ENCODE results near the gene ABI3BP.

ABI3BP gene

GRCh38 chr3:100875239-100875638 is 118.0 kb downstream of the ABI3BP start:
- H3K9ac ChIP-seq (ENCODE audit: low read length): no peak overlapping the region
- H3K4me1 ChIP-seq (ENCODE audit: control insufficient read depth, insufficient read depth, low read length): peaks cover 5% of the 10 kb centered on the region
- no peaks in the 10 kb centered on the region for H3K27me3 ChIP-seq (ENCODE audit: control insufficient read depth, insufficient read depth, low read length)
- no peaks in the 10 kb centered on the region for H3K9me3 ChIP-seq (ENCODE audit: control insufficient read depth, low read length)
- no peaks in the 10 kb centered on the region for H3K36me3 ChIP-seq (ENCODE audit: control insufficient read depth, insufficient read depth, low read length)
- H3K4me3 ChIP-seq (ENCODE audit: low read length): no peak overlapping the region

GRCh38 chr3:100873611-100874010 is 119.6 kb downstream of the ABI3BP start:
- no peak overlapping the region for H3K4me3 ChIP-seq (ENCODE audit: low read length)
- no peaks in the 10 kb centered on the region for H3K9me3 ChIP-seq (ENCODE audit: control insufficient read depth, low read length)
- no peaks in the 10 kb centered on the region for H3K27me3 ChIP-seq (ENCODE audit: control insufficient read depth, insufficient read depth, low read length)
- H3K36me3 ChIP-seq (ENCODE audit: control insufficient read depth, insufficient read depth, low read length): no peaks in the 10 kb centered on the region
- H3K4me1 ChIP-seq (ENCODE audit: control insufficient read depth, insufficient read depth, low read length): peaks cover 5% of the 10 kb centered on the region
- H3K9ac ChIP-seq (ENCODE audit: low read length): no peak overlapping the region

GRCh38 chr3:100871306-100871705 is 121.9 kb downstream of the ABI3BP start:
- no peaks in the 10 kb centered on the region for H3K27me3 ChIP-seq (ENCODE audit: control insufficient read depth, insufficient read depth, low read length)

GRCh38 chr3:100869787-100870186 is 123.4 kb downstream of the ABI3BP start:
- no peaks in the 10 kb centered on the region for H3K4me1 ChIP-seq (ENCODE audit: control insufficient read depth, insufficient read depth, low read length)
- no peaks in the 10 kb centered on the region for H3K9me3 ChIP-seq (ENCODE audit: control insufficient read depth, low read length)
- no peak overlapping the region for H3K4me3 ChIP-seq (ENCODE audit: low read length)
- H3K27me3 ChIP-seq (ENCODE audit: control insufficient read depth, insufficient read depth, low read length): no peaks in the 10 kb centered on the region
- H3K9ac ChIP-seq (ENCODE audit: low read length): no peak overlapping the region
- H3K36me3 ChIP-seq (ENCODE audit: control insufficient read depth, insufficient read depth, low read length): no peaks in the 10 kb centered on the region

More at GRCh38 chr3:100871306-100871705, 121.9 kb downstream of the ABI3BP start:
- Histone ChIP-seq H3K4me1 (ENCODE audit: control insufficient read depth, insufficient read depth, low read length) (peaks cover 5% of the 10 kb centered on the region), H3K9me3 (ENCODE audit: control insufficient read depth, low read length) (no peaks in the 10 kb centered on the region), H3K4me3 (ENCODE audit: low read length) (no peak overlapping the region), H3K36me3 (ENCODE audit: control insufficient read depth, insufficient read depth, low read length) (no peaks in the 10 kb centered on the region), H3K9ac (ENCODE audit: low read length) (no peak overlapping the region)

- no peaks in the 10 kb centered on the region for H3K4me1 ChIP-seq (ENCODE audit: control insufficient read depth, insufficient read depth, low read length)
These were observed 124.3 kb downstream of the ABI3BP start for GRCh38 chr3:100868894-100869293.

GRCh38 chr3:100868096-100868495 is 125.1 kb downstream of the ABI3BP start:
- Histone ChIP-seq H3K4me3 (ENCODE audit: low read length) (no peak overlapping the region), H3K9me3 (ENCODE audit: control insufficient read depth, low read length) (no peaks in the 10 kb centered on the region), H3K4me1 (ENCODE audit: control insufficient read depth, insufficient read depth, low read length) (no peaks in the 10 kb centered on the region)

More at GRCh38 chr3:100868894-100869293, 124.3 kb downstream of the ABI3BP start:
- Histone ChIP-seq H3K27me3 (ENCODE audit: control insufficient read depth, insufficient read depth, low read length) (no peaks in the 10 kb centered on the region), H3K36me3 (ENCODE audit: control insufficient read depth, insufficient read depth, low read length) (no peaks in the 10 kb centered on the region), H3K9ac (ENCODE audit: low read length) (no peak overlapping the region), H3K9me3 (ENCODE audit: control insufficient read depth, low read length) (no peaks in the 10 kb centered on the region), H3K4me3 (ENCODE audit: low read length) (no peak overlapping the region)

GRCh38 chr3:100865442-100865841 is 127.8 kb downstream of the ABI3BP start:
- Histone ChIP-seq H3K27me3 (ENCODE audit: control insufficient read depth, insufficient read depth, low read length) (no peaks in the 10 kb centered on the region), H3K4me3 (ENCODE audit: low read length) (no peak overlapping the region), H3K9ac (ENCODE audit: low read length) (no peak overlapping the region), H3K9me3 (ENCODE audit: control insufficient read depth, low read length) (no peaks in the 10 kb centered on the region), H3K36me3 (ENCODE audit: control insufficient read depth, insufficient read depth, low read length) (no peaks in the 10 kb centered on the region), H3K4me1 (ENCODE audit: control insufficient read depth, insufficient read depth, low read length) (no peaks in the 10 kb centered on the region)

More at GRCh38 chr3:100868096-100868495, 125.1 kb downstream of the ABI3BP start:
- Histone ChIP-seq H3K36me3 (ENCODE audit: control insufficient read depth, insufficient read depth, low read length) (no peaks in the 10 kb centered on the region), H3K27me3 (ENCODE audit: control insufficient read depth, insufficient read depth, low read length) (no peaks in the 10 kb centered on the region), H3K9ac (ENCODE audit: low read length) (no peak overlapping the region)

GRCh38 chr3:100864471-100865250 is 128.6 kb downstream of the ABI3BP start:
- Histone ChIP-seq H3K4me3 (ENCODE audit: low read length) (no peak overlapping the region), H3K9ac (ENCODE audit: low read length) (no peak overlapping the region), H3K4me1 (ENCODE audit: control insufficient read depth, insufficient read depth, low read length) (no peaks in the 10 kb centered on the region), H3K36me3 (ENCODE audit: control insufficient read depth, insufficient read depth, low read length) (no peaks in the 10 kb centered on the region), H3K9me3 (ENCODE audit: control insufficient read depth, low read length) (no peaks in the 10 kb centered on the region), H3K27me3 (ENCODE audit: control insufficient read depth, insufficient read depth, low read length) (no peaks in the 10 kb centered on the region)

- H3K4me1 ChIP-seq (ENCODE audit: control insufficient read depth, insufficient read depth, low read length): no peaks in the 10 kb centered on the region
- H3K4me3 ChIP-seq (ENCODE audit: low read length): no peak overlapping the region
- no peak overlapping the region for H3K9ac ChIP-seq (ENCODE audit: low read length)
- no peaks in the 10 kb centered on the region for H3K27me3 ChIP-seq (ENCODE audit: control insufficient read depth, insufficient read depth, low read length)
- H3K9me3 ChIP-seq (ENCODE audit: control insufficient read depth, low read length): no peaks in the 10 kb centered on the region
- no peaks in the 10 kb centered on the region for H3K36me3 ChIP-seq (ENCODE audit: control insufficient read depth, insufficient read depth, low read length)
These were observed 135.4 kb downstream of the ABI3BP start for GRCh38 chr3:100857863-100858262.

- Histone ChIP-seq H3K9me3 (ENCODE audit: control insufficient read depth, low read length) (no peaks in the 10 kb centered on the region), H3K4me3 (ENCODE audit: low read length) (no peak overlapping the region), H3K4me1 (ENCODE audit: control insufficient read depth, insufficient read depth, low read length) (no peaks in the 10 kb centered on the region), H3K36me3 (ENCODE audit: control insufficient read depth, insufficient read depth, low read length) (no peaks in the 10 kb centered on the region), H3K9ac (ENCODE audit: low read length) (no peak overlapping the region), H3K27me3 (ENCODE audit: control insufficient read depth, insufficient read depth, low read length) (no peaks in the 10 kb centered on the region)
These were observed 136.4 kb downstream of the ABI3BP start for GRCh38 chr3:100856821-100857220.

GRCh38 chr3:100852840-100853239 is 140.4 kb downstream of the ABI3BP start:
- Histone ChIP-seq H3K4me3 (ENCODE audit: low read length) (no peak overlapping the region), H3K4me1 (ENCODE audit: control insufficient read depth, insufficient read depth, low read length) (no peaks in the 10 kb centered on the region), H3K27me3 (ENCODE audit: control insufficient read depth, insufficient read depth, low read length) (no peaks in the 10 kb centered on the region), H3K9me3 (ENCODE audit: control insufficient read depth, low read length) (no peaks in the 10 kb centered on the region), H3K9ac (ENCODE audit: low read length) (no peak overlapping the region), H3K36me3 (ENCODE audit: control insufficient read depth, insufficient read depth, low read length) (no peaks in the 10 kb centered on the region)

- no peaks in the 10 kb centered on the region for H3K27me3 ChIP-seq (ENCODE audit: control insufficient read depth, insufficient read depth, low read length)
- no peaks in the 10 kb centered on the region for H3K36me3 ChIP-seq (ENCODE audit: control insufficient read depth, insufficient read depth, low read length)
- H3K4me3 ChIP-seq (ENCODE audit: low read length): no peak overlapping the region
- no peaks in the 10 kb centered on the region for H3K9me3 ChIP-seq (ENCODE audit: control insufficient read depth, low read length)
- no peaks in the 10 kb centered on the region for H3K4me1 ChIP-seq (ENCODE audit: control insufficient read depth, insufficient read depth, low read length)
- no peak overlapping the region for H3K9ac ChIP-seq (ENCODE audit: low read length)
These were observed 142.5 kb downstream of the ABI3BP start for GRCh38 chr3:100850701-100851100.
